ENCODE results near the gene AMIGO3.

DNA sequence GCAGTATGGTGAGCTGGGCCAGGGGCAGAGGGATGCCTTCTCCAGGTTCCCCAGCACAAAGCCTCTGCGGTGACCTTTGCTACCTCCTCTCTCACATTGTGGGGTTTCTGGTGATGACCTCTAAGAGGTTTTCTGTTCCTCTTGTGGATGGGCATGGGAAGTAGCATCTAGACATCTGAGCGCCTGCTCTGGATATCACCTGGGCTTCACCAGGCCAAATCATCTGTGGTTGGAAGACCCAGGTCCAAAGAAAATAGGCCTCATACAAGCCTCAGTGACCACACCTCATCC lies 38.3 kb downstream of the AMIGO3 start:
- no peak for TF ChIP-seq POLR2AphosphoS5 (IDR thresholded peaks at IDR 0.05; ENCODE audit: low read depth, low read length)
- TF ChIP-seq, protein P1, sequence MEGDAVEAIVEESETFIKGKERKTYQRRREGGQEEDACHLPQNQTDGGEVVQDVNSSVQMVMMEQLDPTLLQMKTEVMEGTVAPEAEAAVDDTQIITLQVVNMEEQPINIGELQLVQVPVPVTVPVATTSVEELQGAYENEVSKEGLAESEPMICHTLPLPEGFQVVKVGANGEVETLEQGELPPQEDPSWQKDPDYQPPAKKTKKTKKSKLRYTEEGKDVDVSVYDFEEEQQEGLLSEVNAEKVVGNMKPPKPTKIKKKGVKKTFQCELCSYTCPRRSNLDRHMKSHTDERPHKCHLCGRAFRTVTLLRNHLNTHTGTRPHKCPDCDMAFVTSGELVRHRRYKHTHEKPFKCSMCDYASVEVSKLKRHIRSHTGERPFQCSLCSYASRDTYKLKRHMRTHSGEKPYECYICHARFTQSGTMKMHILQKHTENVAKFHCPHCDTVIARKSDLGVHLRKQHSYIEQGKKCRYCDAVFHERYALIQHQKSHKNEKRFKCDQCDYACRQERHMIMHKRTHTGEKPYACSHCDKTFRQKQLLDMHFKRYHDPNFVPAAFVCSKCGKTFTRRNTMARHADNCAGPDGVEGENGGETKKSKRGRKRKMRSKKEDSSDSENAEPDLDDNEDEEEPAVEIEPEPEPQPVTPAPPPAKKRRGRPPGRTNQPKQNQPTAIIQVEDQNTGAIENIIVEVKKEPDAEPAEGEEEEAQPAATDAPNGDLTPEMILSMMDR (IDR thresholded peaks at IDR 0.05 in 2 of 3, conservative IDR thresholded peaks at IDR 0.05 in 1 of 3; ENCODE audit: borderline replicate concordance in 1 of 3, insufficient read depth in 1 of 3, low read depth in 2 of 3, low read length in 2 of 3), result no peak
- TF ChIP-seq CEBPB (IDR thresholded peaks at IDR 0.05; ENCODE audit: low read depth), result no peak
- no peak for TF ChIP-seq EZH2 (IDR thresholded peaks at IDR 0.05)
- no peak for TF ChIP-seq SIN3A (IDR thresholded peaks at IDR 0.05; ENCODE audit: low read depth)
- TF ChIP-seq, protein P2, sequence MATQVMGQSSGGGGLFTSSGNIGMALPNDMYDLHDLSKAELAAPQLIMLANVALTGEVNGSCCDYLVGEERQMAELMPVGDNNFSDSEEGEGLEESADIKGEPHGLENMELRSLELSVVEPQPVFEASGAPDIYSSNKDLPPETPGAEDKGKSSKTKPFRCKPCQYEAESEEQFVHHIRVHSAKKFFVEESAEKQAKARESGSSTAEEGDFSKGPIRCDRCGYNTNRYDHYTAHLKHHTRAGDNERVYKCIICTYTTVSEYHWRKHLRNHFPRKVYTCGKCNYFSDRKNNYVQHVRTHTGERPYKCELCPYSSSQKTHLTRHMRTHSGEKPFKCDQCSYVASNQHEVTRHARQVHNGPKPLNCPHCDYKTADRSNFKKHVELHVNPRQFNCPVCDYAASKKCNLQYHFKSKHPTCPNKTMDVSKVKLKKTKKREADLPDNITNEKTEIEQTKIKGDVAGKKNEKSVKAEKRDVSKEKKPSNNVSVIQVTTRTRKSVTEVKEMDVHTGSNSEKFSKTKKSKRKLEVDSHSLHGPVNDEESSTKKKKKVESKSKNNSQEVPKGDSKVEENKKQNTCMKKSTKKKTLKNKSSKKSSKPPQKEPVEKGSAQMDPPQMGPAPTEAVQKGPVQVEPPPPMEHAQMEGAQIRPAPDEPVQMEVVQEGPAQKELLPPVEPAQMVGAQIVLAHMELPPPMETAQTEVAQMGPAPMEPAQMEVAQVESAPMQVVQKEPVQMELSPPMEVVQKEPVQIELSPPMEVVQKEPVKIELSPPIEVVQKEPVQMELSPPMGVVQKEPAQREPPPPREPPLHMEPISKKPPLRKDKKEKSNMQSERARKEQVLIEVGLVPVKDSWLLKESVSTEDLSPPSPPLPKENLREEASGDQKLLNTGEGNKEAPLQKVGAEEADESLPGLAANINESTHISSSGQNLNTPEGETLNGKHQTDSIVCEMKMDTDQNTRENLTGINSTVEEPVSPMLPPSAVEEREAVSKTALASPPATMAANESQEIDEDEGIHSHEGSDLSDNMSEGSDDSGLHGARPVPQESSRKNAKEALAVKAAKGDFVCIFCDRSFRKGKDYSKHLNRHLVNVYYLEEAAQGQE (IDR thresholded peaks at IDR 0.05; ENCODE audit: low read depth), result no peak
- no peak for TF ChIP-seq POLR2A (IDR thresholded peaks at IDR 0.05; ENCODE audit: borderline replicate concordance, extremely low read depth, insufficient read depth, insufficient read length)
- no peak for TF ChIP-seq SP1 (IDR thresholded peaks at IDR 0.05; ENCODE audit: low read depth)
- TF ChIP-seq RAD21 (IDR thresholded peaks at IDR 0.05; ENCODE audit: low read depth), result no peak
- TF ChIP-seq JUND (IDR thresholded peaks at IDR 0.05), result no peak

All from HCT116 (cell line).